GM12874 (cell line): Measurements from ENCODE around the gene SNW1.

Source experiments
- TF ChIP-seq, protein P1 (sequence below): IDR thresholded peaks from 2 replicates; pipeline ENCODE4 v1.5.1; 2011; ENCODE audit warnings: low read depth, mild to moderate bottlenecking, control low read depth, low read length, moderate library complexity; ENCODE audit not compliant: insufficient read depth

The SNW1 gene

GRCh38 chr14:77760381-77761204 is at the start of gene SNW1:
Gene SNW1, minus strand, starts transcription at chr14:77761156. Its CDS starts 29 bp downstream, at chr14:77761127.
- TF ChIP-seq, protein P1, sequence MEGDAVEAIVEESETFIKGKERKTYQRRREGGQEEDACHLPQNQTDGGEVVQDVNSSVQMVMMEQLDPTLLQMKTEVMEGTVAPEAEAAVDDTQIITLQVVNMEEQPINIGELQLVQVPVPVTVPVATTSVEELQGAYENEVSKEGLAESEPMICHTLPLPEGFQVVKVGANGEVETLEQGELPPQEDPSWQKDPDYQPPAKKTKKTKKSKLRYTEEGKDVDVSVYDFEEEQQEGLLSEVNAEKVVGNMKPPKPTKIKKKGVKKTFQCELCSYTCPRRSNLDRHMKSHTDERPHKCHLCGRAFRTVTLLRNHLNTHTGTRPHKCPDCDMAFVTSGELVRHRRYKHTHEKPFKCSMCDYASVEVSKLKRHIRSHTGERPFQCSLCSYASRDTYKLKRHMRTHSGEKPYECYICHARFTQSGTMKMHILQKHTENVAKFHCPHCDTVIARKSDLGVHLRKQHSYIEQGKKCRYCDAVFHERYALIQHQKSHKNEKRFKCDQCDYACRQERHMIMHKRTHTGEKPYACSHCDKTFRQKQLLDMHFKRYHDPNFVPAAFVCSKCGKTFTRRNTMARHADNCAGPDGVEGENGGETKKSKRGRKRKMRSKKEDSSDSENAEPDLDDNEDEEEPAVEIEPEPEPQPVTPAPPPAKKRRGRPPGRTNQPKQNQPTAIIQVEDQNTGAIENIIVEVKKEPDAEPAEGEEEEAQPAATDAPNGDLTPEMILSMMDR: no peak

DNA sequence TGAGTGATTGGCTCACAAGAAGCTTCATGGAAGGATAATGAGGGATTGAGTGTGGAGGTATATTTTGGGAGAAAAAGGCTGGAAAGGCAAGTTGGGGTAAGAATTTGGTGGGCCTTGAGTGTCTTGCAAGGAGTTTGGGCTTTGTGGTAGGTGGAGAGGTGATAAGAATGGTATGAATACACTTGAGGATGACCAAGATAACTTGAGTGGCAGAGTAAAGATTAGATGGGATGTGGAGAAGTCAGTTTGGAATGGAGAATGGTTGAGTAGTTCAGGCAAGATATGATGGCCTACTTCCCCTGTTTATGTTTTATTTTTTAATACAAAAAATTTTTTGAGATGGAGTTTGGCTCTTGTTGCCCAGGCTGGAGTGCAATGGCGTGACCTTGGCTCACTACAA is 48.1 kb upstream of the SNW1 start:
- TF ChIP-seq, protein P1: no peak

DNA sequence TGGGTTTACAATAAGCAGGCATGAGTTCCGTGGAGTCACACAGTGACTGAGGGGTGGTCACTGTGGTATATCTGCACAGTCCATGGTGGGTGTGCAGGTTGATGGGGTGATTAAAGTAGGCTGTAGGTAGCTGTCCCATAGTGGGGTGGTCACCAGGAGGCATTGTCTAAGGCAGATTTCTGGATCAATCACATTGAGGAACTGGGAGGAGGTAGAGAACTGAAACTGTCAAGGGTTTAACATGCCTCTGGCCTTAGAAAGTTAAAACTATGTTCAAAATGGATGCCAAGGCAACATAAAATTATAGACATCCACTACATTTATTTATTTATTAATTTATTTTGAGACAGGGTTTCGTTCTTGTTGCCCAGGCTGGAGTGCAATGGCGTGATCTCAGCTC is 47.3 kb upstream of the SNW1 start:
- TF ChIP-seq, protein P1: no peak

GRCh38 chr14:77805706-77806105 is 44.8 kb upstream of the SNW1 start:
- TF ChIP-seq, protein P1: no peak

DNA sequence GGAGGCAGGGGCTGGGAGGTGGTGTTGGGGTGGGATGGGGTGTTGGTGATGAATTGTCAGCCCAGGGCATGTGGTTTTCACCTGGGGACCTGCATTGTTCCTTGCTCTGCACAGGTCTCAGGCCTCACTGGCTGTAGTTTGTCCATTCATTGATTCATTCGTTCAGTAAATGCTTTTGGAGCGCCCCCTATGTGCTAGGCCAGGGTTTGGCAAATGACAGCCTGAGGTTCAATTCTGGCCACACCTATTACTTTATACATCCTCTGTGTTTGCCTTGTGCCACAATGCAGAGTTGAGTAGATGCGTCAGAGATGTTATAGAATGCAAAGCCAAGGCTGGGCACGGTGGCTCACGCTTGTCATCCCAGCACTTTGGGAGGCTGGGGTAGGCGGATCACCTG is 43.6 kb upstream of the SNW1 start:
- TF ChIP-seq, protein P1: peak; percentile 66

DNA sequence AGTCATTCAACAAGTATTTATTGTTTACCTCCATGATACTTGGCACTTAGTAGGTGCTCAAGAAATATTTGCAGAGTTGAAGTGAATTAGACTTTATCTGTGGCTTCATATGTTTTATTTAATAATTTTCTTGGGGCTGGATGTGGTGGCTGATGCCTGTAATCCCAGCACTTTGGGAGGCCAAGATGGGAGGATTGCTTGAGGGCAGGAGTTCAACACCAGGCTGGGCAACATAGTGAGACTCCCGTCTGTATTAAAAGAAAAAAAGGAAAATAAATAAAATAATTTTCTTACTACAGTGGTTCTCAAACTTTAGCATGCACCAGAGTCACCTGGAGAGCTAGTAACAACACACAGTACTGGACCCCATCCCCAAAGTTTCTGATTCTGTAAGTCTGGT is 39.9 kb upstream of the SNW1 start:
- TF ChIP-seq, protein P1: no peak

DNA sequence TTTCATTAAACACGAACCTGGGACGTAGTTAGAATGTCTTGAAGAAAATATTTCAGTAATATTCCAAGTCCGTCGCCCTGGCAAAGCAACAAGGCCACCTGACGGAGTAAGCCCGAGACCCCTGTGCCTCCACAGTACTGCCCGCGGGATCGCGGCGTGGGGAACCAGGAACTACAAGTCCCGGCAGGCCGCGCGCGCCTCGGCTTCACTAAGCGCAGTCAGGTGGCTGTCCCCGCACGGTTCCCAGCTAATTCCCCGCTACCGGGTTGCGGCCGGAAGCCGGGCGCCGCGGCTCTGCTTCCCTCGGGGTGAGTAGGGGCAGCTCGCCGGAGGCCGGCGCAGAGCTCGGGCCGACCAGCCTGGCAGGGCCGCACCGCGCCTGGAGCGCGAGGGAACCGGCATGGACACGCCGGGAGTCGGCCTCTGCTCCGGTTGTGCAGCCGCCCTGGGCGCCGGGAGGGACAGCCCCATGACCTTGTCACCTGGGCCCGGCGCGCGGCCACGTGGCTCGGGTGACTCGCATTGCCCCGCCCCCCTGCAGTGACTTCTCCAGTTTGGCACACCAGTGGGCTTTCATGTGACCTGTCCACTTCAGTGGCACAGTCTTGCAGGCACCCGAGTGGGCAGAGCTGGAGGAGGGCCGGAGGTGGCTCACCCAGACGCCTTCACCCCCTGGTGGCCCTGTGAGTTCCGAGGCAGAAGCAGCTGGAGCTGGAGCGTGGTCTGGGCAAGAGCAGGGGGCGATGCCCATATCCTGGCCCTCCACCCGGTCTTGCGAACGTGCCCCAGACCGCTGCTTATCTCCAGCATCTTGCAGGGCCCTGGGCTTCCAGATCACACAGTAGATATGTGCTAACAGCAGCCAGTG is 39.1 kb upstream of the SNW1 start, which contains the start of gene ADCK1:
TSS of gene ADCK1 (plus strand) at position 247 of the 868 bp plus-strand sequence. CDS start 18,870 bp downstream, outside the sequence.
- TF ChIP-seq, protein P1: peak; percentile 26; the same call in 1 of the 2 replicates
